GM18951 (cell line): ENCODE data around the gene VPS8.

ENCODE experiments used
- POLR2A ChIP-seq: IDR thresholded peaks from 4 replicates; pipeline ENCODE4 v1.6.1; 2011; ENCODE audit warnings: mild to moderate bottlenecking; ENCODE audit not compliant: insufficient read length, insufficient read depth; ENCODE audit errors: extremely low read depth
- in situ Hi-C: fragments of 300-500 bp; cut with MboI; formaldehyde crosslinking; loops from one replicate; pipeline ENCODE4 v1.12.0; 2022; ENCODE audit warnings: low sequenced_read_pairs, mixed read lengths, inconsistent platforms; ENCODE audit not compliant: unreplicated experiment

The VPS8 gene

DNA sequence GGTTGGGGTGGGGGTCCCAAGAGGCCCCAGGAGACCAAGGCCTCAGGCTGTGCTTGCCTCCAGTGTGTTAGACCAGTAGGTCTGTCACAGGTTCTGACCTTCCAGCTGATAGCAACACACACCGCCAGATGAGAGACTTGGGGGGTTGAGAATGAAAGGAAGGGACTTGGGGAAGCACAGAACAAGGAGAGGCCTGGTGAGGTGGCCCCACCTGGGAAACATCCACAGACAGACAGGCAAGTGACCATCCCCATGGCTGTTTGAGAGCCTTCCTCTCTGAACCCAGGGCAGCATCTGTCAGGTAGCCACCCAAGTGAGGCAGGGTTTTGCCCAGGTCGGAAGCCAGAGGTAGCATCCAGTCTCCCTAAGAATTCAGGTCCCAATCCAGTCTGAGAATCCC lies 35.0 kb upstream of the VPS8 start:
- no peak for TF ChIP-seq POLR2A
- in situ Hi-C loops: no loop called here

DNA sequence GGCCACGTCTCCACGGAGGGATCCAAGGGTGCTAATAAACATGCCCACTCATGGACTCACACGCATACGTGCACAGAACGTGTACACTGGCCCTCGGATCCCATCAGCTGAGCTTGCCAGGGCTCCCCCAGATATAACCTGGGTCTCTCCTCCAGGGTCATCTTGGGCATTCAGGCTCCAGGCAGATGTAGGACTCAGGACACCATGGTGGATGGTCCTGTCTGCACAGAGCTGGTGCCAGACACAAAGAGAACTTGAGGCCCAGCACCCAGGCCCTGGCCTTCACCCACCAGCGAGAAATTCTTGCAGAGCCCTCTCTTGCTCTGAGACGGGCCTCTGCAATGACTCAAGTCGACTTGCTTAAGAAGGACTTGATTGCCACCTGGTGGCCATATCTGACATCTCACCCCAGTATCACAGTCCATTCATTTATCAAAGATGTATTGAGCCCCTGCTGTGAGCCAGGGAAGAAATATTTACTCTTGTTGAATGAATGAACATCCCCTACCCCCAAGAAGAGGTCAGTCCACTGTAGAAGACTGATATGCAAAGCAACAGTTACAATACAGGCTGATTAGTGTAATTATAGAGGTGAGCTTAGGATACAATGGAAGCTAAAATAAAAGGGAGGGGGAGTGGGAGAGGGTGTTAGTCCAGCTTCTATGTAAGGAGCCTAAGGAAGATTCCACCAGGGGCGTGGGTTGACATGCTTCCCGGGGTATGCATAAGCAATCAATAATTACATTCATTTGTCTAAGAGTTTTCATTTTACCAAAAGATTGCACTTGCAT lies 34.2 kb upstream of the VPS8 start:
- TF ChIP-seq POLR2A: no peak
- in situ Hi-C loops: no loop called here

DNA sequence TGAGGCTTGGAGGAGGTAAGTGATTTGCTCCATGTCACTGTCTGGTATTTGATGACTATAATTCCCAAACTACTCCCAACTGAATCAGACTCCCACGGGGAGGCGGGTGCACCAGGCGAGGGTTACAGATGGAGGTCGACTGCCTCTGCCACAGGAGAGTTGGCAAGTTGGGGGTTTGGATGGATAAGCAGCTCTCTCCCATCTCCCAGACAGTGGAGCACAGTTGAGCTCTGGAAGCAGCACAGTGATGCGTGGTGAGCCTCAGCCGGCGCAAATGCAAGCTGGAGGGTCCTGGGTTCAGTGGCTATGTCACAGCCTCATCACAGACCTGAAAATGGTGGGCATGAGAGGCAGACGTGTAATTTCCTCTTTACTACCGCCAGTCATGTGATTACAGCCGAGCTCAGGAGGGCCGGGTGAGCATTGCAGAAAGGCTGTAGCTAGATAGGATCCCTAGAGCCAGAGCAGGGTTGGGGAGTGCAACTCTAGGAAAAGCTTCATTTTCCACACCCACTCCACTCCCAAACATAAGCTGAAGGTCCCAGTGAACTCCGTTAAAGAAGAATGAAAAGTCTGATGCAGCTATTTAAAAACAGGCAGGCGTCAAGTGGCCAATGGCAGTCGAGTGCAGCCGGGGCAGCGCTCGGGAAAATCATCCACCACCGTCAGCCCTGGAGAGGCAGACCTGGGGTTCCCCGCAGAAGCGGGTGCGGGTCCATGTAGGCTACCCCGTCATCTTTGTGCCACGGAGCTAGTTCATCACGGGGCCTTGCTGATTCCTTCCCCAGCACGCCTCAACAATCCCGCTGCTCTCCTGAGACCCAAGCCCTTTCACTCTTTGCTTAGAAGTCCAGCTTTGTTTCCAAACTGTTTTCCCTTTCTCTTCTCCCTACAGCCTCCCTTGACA lies 33.3 kb upstream of the VPS8 start:
- TF ChIP-seq POLR2A: no peak
- in situ Hi-C loops: no loop called here

DNA sequence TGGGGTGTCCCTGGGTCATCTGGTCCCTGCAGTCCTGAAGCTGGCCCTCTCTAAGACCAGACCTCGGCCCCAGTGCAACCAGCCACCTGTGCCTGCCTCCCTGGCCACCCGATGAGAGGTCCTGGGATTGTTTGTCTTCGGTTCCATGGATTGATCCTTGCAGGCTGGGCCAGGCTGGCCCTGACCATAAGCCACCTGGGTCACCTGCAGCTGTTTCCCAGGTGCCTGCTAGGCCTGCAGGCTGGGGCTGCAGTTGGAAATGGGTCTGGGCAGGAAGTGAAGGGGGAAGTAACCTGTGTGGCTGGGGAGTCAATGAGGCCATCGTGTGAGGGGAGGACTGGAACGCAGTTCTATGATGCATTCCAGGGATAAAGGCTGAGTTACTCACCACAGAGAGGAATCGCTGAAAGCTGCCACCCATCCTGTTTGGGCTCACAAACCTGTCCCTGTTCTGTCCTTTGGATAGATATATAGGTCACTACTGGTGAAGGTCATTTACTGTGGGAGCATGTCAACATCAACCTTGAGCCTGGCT lies 30.9 kb upstream of the VPS8 start:
- no peak for TF ChIP-seq POLR2A
- in situ Hi-C loops: no loop called here

DNA sequence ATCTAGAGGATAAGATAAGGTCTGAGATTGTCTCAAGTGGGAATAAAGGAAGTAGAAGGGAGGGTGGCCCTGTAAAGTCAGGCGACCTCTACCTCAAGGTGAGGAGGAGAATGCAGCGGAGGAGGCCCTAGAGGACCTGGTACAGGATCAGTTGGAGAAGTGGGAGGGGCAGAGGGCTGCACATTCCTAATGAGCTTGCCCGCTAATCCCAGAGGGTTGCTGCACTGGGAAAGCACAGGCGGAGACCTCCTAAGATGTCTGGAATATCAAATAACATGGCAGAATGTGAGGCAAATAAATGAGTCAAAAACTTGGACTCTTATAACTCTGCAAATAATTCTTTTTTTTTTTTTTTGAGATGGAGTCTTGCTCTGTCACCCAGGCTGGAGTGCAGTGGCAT lies 30.2 kb upstream of the VPS8 start:
- in situ Hi-C loops: no loop called here
- no peak for TF ChIP-seq POLR2A

DNA sequence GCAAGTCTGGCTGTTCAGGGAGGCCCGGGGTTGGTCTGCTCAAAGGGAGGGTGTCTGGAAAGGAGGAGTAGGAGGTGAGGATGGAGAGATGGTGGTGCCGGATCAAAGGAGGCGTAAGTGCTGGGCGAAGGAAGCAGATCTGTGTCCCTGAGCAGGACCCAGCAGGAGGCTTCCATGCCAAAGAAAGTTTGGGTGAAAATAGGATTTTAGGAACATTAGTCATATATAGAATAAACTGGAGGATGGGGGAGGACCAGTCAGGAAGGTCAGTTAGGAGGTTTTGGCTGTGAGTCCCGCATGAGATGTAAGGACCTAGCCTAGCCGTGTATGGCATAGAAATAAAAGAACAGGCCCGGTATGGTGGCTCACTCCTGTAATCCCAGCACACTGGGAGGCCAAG lies 28.6 kb upstream of the VPS8 start:
- TF ChIP-seq POLR2A: no peak
- in situ Hi-C loops: no loop called here

DNA sequence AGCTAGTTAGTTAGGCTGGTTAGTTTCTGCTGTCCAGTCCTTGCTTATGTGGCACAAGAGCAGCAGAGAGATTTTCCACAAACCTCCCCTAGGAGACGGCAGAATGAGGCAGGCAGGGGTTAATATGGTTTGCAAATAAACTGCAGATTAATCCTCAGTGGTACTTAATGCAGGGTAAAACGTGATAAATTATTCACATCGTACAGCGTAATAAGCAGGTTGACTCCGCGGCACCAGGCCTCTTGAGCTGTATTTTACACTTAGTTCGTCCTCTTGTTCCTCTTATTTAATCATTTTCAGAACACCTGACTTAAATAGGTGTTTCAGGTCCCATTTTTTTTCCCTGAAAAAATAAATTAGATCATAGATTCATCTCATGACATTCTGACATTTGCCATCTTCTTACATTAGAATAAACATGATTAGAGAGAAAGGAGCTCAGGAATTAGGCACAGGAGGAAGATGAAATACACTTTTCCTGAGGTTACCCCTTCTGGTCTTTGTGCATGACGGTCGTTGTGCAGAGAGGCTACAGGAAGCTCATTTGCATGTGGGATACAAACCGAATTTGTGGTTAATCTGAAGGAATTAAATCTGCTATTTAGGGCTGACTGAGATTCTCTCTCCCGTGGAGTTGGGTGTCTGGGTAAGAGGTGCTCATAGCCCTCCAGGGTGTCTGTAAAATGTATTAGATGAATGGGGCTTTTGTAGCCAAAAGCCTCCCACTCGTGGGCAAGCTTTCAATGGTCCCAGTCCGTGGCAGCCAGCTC lies 27.1 kb upstream of the VPS8 start:
- TF ChIP-seq POLR2A: no peak
- in situ Hi-C loops: no loop called here

DNA sequence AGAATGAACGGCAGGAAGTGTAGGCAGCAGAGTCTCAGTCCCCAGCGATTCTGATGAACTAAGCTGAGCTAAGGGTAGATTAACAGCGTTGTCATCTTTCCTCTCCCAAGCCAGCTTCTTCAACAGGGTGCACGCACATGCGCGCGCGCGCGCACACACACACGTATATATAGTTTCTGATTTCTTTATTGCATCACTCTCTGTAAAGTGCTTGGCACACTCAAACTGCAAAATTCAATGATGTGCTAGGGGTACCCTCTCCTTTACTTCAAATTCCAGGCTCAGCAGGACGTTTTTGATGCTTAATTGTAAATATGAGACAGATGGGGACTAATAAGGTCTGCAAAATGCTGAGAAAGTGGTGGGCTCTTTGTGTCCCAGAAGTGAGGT lies 26.1 kb upstream of the VPS8 start:
- in situ Hi-C loops: no loop called here
- TF ChIP-seq POLR2A: no peak

DNA sequence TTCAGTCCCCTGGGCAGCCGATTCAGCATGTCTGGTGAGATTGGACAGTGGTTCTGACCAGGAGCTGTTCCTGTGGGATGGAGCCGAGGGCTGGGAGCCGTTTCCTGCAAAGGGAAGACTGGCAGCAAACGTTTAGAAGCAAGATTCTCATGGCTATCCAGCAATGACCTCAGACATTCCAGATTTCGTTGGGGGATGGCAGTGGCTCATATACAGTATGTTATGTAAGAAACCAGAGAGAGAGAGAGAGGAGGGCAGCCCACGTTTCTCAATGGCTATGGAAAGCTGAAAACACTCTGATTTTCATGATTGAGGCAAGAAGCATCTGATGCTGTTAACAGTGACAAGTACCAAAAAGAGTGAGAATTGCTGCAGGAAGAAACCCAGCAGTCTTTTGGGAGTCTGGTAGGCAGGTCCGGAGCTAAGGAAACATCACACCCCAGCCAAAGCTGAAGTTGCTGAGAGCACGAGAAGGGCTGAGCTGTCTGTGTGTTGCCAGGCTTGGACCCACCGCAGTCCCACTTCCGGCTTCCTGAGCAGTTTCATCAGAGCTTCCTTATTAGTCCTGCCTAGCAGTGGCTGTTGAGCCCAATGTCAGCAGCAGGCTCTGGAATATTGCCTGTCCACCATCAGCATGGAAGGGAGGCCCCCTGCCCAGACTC lies 25.6 kb upstream of the VPS8 start:
- TF ChIP-seq POLR2A: no peak

DNA sequence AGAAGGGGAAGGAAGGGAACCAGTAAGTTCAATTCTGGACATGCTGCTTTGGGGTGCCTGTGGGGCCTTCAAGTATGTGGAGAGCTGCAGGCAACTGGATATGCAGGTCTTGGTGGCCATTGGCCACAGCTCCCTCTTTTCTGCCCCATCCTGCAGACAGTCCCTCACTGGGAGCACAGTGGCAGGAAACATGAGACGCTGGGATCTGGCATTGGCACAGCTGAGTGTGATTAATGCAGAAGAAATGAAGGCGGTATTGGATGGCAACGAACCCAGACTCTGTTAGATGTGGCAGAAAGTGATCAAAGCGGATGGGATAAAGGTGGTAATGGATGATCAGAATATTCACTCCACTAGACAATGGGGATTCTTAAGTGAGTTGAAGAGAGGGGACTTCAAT lies 23.2 kb upstream of the VPS8 start:
- no peak for TF ChIP-seq POLR2A
- in situ Hi-C loops: no loop called here

More for the DNA sequence above, 25.6 kb upstream of the VPS8 start:
- in situ Hi-C loops: no loop called here

DNA sequence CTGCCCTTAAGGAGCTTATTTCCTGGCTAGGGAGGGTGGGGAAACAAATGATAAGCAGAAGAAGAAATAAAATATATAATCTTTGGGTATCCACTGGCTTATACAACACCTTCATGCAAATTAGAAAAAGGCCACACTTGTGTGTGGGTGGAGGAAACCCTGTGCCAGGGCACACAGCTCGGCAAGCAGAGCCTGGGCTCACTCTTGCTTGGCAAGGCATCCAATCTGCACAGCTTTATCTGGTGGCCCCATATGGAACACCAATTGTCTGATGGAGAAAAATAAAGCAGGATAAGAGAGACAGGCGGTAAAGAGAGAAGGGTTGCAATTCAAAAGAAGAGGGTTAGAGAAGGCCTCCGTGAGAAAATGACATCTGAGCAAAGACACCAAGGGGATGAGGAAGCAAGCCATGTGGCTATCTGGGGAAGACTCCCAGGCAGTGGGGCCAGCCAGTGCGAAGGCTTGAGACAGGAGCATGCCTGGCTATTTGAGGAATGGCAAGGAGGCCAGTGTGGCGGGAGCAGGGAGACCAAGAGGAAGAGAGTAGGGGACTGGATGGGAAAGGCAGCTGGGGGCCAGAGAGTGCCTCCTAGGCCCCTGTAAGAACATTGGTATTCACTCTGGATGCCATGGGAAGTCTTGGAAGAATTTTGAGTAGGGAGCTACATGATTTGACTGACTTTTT lies 22.5 kb upstream of the VPS8 start:
- no peak for TF ChIP-seq POLR2A
- in situ Hi-C loops: no loop called here

DNA sequence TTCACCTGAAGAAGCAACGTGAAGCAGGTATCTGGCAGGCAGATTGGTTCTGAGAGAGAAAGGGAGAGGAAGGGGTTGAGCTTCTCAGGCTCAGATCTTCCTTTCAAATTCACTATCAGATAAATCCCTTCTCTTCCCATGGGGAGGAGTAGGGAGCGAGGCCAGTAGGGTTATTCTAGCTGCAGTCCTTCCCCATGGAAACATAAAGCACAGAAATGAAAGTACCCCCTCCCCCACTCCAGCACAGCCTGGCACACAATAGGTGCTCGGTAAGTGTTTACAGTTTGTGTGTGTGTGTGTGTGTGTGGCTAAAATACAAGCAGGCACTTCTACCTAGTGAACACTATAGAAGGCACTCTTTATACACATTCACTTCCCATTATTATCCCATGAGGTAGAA lies 20.8 kb upstream of the VPS8 start:
- no peak for TF ChIP-seq POLR2A
- in situ Hi-C loops: no loop called here

DNA sequence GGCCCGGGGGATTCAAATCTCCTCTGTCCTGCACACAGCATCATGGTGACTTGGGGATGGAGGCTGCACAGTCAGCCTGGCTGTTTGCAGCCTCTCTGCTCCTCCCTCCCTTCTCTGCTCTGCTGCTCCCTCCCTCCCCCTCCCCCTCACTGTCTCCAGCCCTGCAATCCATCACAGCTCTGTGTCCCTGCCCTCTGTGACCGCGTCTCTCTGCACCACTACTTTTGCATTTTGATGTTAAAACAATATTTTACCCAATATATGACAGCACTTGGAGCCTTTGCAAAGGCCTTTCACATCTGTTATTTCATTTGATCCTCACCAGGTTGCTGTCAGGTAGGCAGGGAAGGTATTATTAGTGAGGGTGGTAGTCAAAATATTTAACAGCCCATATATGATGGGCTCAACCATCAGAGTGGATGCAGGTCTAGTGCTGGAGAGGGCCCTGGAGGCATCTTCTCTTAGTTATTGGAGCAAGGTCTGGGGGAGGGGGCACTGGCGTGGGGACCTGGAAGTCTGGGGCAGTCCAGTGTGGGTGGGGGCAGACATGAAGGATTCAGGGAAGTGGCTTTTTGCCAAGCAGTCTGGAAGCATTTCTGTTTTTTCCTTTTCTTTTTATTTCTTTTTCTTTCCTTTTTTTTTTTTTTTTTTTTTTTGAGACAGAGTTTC lies 16.3 kb upstream of the VPS8 start:
- in situ Hi-C loops: no loop called here
- no peak for TF ChIP-seq POLR2A
